Spleen (tissue), 11 donors: ENCODE measurements around the gene ZNF559. TPM values are rescaled to one million over a fixed set of nuclear protein-coding genes. Genes with fewer than 3 reads are reported as not detected.

Experiments
- DNase-seq: peaks from one replicate; pipeline ENCODE4 v3.0.0-alpha.2; 2020
- H3K27ac ChIP-seq, 8 donors: fragments of 200-600 bp; sonication (generic) in 7 of 8; 1 replicate in 4 of 8; 2 replicates in 4 of 8; pipeline versions ENCODE4 v1.5.0 to v1.8.0; 2016 to 2021; ENCODE audit warnings: inconsistent platforms in 4 of 8, mild to moderate bottlenecking in 4 of 8, moderate library complexity in 1 of 8
- H3K27me3 ChIP-seq, 7 donors: fragments of 200-600 bp; sonication (generic) in 6 of 7; replicated peaks in 1 of 7; 1 replicate in 4 of 7; 2 replicates in 3 of 7; pipeline versions ENCODE4 v1.5.0 to v1.8.0; 2016 to 2021; ENCODE audit warnings: inconsistent platforms in 3 of 7, mild to moderate bottlenecking in 1 of 7
- H3K36me3 ChIP-seq, 6 donors: fragments of 200-600 bp; sonication (generic) in 5 of 6; 1 replicate in 4 of 6; 2 replicates in 2 of 6; pipeline versions ENCODE4 v1.5.0 to v1.8.0; 2016 to 2021; ENCODE audit warnings: inconsistent platforms in 2 of 6
- H3K4me1 ChIP-seq, 6 donors: fragments of 200-600 bp; sonication (generic) in 5 of 6; 1 replicate in 3 of 6; 2 replicates in 3 of 6; pipeline versions ENCODE4 v1.5.0 to v1.8.0; 2016 to 2021; ENCODE audit warnings: inconsistent platforms in 3 of 6
- H3K4me3 ChIP-seq, 8 donors: fragments of 200-600 bp; sonication (generic) in 7 of 8; 1 replicate in 4 of 8; 2 replicates in 4 of 8; pipeline versions ENCODE4 v1.5.0 to v1.8.0; 2016 to 2021; ENCODE audit warnings: inconsistent platforms in 4 of 8, mild to moderate bottlenecking in 4 of 8, moderate library complexity in 2 of 8
- H3K9me3 ChIP-seq, 8 donors: fragments of 200-600 bp; sonication (generic) in 7 of 8; 1 replicate in 4 of 8; 2 replicates in 4 of 8; pipeline versions ENCODE4 v1.5.0 to v1.8.0; 2016 to 2021; ENCODE audit warnings: inconsistent platforms in 4 of 8
- POLR2A ChIP-seq, 3 donors: fragments of 450-650 bp; IDR thresholded peaks; one replicate each; pipeline ENCODE4 v1.5.1; 2017; ENCODE audit warnings: antibody characterized with exemption in 3 of 3, mild to moderate bottlenecking in 1 of 3
- POLR2AphosphoS5 ChIP-seq, 3 donors: sonication (generic); formaldehyde crosslinking; IDR thresholded peaks; one replicate each; pipeline ENCODE4 v1.5.1; 2017; ENCODE audit warnings: antibody characterized with exemption in 3 of 3
- WGBS, 5 donors: extraction: QIAGEN DNeasy Blood & Tissue Kit in 3 of 5; methylation state at CpG; one replicate each; pipeline versions ENCODE4 v1.1.5 to v1.1.7; 2013 to 2018; 5-methylcytosine and 5-hydroxymethylcytosine counted together
- intact Hi-C: fragments of 100-400 bp; cut with DNase I; formaldehyde crosslinking; loops from one replicate; pipeline ENCODE4 v1.15.0; 2023; ENCODE audit warnings: low total_unique reads
- polyA plus RNA-seq, 3 donors: library from polyadenylated mRNA; stranded (reverse); fragments of 200-250 nt; gene quantifications; one replicate each; pipeline ENCODE4 v1.2.1, GENCODE V29; 2013
- total RNA-seq, 7 donors: library from RNA; depleted of rRNA in 3 of 7; stranded (reverse); fragments of >200 nt in 3 of 7; fragmentation: NEBNext Ultra II Directional in 4 of 7; extraction: Animal tissue kit (Norgen Biotek cat#: 25700) in 4 of 7; gene quantifications; one replicate each; pipeline versions ENCODE4 v1.1.0 to v1.2.1, GENCODE V29; 2016 to 2021
- TF ChIP-seq, protein P1 (sequence below), 11 experiments: fragments of 200-600 bp in 7 of 11; fragments of 450-650 bp in 4 of 11; sonication (generic) in 4 of 11; IDR thresholded peaks in 8 of 11; conservative IDR thresholded peaks in 3 of 11; 1 replicate in 7 of 11; 2 replicates in 4 of 11; pipeline versions ENCODE4 v1.4.0 to v1.8.0; 2016 to 2021; ENCODE audit warnings: antibody characterized with exemption in 11 of 11, inconsistent platforms in 4 of 11, mild to moderate bottlenecking in 1 of 11
- donor health status: healthy with polysubstance abuse.
- donor health status: DM: no; HTN: no; CAD: no; lungs with moderate emphysema.
- donor health status: DM: no; HTN: no; CAD: no.
- donor health status: Bipolar disorder and iron deficiency.
- donor health status: healthy.
- donor health status: DM: no; HTN: no; CAD: no.
- donor health status: DM: yes; HTN: yes; CAD: no.

Gene ZNF559
- total and polyA plus RNA-seq, 10 donors: 25.9 to 40.1 (median 28.1) TPM

DNA sequence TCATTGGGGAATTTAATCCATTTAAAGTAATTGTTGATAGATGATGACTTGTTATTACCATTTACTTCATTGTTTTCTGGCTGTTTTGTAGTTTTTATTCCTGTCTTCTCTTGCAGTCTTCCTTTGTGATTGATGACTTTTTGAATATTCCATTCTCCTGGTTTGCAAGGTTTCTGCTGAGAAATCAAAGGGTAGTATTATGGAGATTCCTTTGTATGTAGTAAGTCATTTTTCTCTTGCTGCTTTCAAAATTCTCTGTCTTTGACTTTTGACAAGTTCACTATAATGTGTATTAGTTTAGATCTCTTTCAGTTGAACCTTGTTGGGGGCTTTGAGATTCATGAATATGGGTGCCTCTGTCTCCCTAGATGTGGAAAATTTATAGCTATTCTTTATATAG is 6.0 kb downstream of the ZNF559 start:
- TF ChIP-seq POLR2AphosphoS5 (IDR thresholded peaks at IDR 0.05) (no peak), POLR2A (IDR thresholded peaks at IDR 0.05) (no peak)
- TF ChIP-seq, protein P1, sequence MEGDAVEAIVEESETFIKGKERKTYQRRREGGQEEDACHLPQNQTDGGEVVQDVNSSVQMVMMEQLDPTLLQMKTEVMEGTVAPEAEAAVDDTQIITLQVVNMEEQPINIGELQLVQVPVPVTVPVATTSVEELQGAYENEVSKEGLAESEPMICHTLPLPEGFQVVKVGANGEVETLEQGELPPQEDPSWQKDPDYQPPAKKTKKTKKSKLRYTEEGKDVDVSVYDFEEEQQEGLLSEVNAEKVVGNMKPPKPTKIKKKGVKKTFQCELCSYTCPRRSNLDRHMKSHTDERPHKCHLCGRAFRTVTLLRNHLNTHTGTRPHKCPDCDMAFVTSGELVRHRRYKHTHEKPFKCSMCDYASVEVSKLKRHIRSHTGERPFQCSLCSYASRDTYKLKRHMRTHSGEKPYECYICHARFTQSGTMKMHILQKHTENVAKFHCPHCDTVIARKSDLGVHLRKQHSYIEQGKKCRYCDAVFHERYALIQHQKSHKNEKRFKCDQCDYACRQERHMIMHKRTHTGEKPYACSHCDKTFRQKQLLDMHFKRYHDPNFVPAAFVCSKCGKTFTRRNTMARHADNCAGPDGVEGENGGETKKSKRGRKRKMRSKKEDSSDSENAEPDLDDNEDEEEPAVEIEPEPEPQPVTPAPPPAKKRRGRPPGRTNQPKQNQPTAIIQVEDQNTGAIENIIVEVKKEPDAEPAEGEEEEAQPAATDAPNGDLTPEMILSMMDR (IDR thresholded peaks at IDR 0.05 in 8 of 11, conservative IDR thresholded peaks at IDR 0.05 in 3 of 11): no peak
- peaks cover 35 to 100% (median 100%) of the 10 kb centered on the region in 8 donors for H3K9me3 ChIP-seq
- intact Hi-C loops: no loop called here
- DNase-seq: no peak
- peaks cover 5 to 100% (median 73%) of the 10 kb centered on the region in 6 donors for H3K36me3 ChIP-seq
- H3K27me3 ChIP-seq: no peaks in the 10 kb centered on the region
- no peak overlapping the region for H3K4me3 ChIP-seq
- H3K27ac ChIP-seq: no peak overlapping the region
- H3K4me1 ChIP-seq: peaks cover 0 to 7% (median 2%) of the 10 kb centered on the region in 6 donors

DNA sequence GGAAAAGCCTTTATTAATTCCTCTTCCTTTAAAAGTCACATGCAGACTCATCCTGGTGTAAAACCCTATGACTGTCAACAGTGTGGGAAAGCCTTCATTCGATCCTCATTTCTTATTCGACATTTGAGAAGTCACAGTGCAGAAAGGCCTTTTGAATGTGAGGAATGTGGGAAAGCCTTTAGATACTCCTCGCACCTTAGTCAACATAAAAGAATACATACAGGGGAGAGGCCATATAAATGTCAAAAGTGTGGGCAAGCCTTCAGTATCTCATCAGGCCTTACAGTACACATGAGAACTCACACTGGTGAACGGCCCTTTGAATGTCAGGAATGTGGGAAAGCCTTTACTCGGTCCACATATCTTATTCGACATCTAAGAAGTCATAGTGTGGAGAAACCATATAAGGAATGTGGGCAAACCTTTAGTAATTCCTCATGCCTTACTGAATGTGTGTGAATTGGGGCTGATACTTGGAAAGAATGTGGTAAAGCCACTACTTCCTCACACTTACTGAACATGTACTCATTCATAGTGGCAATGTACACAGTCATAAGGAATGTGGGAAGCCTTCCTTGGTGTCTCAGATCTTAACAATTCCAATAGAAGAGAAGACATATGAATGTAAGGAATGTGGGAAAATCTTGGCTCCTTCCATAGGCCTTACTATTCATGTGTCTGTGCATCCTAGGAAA is 18.8 kb downstream of the ZNF559 start:
- no peak overlapping the region for H3K27ac ChIP-seq
- H3K27me3 ChIP-seq: no peaks in the 10 kb centered on the region
- H3K36me3 ChIP-seq: peaks cover 35 to 97% (median 71%) of the 10 kb centered on the region in 6 donors
- peaks cover 69 to 100% (median 100%) of the 10 kb centered on the region in 8 donors for H3K9me3 ChIP-seq
- WGBS, 5 donors: 94 to 99% (median 97%) methylated on average over 6 of the region's 6 CpGs
- no peaks in the 10 kb centered on the region for H3K4me1 ChIP-seq
- peak overlapping the region in 1 of 8 donors; percentile 20 for H3K4me3 ChIP-seq
- TF ChIP-seq, protein P1 (IDR thresholded peaks at IDR 0.05 in 8 of 11, conservative IDR thresholded peaks at IDR 0.05 in 3 of 11): no peak
- no peak for TF ChIP-seq POLR2AphosphoS5 (IDR thresholded peaks at IDR 0.05)
- no peak for TF ChIP-seq POLR2A (IDR thresholded peaks at IDR 0.05)
- intact Hi-C loops: no loop called here
- no peak for DNase-seq

DNA sequence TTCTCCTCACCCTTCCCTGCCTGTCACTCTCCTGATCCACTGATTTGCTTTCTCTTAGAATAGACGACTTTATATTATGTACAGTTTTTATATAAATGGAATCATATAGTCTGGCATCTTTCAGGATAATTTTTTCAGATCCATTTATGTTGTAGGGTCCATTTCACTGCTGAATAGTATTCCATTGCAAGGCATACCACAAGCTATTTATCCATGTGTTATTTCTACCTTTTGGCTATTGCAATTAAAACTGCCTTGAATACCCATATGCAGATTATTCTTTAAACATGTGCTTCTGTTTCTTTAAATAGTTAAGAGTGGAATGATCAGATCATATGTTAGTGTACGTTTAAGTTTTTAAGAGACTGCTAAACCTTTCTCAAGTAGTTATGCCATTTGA is 21.0 kb downstream of the ZNF559 start:
- H3K9me3 ChIP-seq: peaks cover 68 to 100% (median 100%) of the 10 kb centered on the region in 8 donors
- TF ChIP-seq POLR2AphosphoS5 (IDR thresholded peaks at IDR 0.05) (no peak), POLR2A (IDR thresholded peaks at IDR 0.05) (no peak)
- TF ChIP-seq, protein P1 (IDR thresholded peaks at IDR 0.05 in 8 of 11, conservative IDR thresholded peaks at IDR 0.05 in 3 of 11): no peak

DNA sequence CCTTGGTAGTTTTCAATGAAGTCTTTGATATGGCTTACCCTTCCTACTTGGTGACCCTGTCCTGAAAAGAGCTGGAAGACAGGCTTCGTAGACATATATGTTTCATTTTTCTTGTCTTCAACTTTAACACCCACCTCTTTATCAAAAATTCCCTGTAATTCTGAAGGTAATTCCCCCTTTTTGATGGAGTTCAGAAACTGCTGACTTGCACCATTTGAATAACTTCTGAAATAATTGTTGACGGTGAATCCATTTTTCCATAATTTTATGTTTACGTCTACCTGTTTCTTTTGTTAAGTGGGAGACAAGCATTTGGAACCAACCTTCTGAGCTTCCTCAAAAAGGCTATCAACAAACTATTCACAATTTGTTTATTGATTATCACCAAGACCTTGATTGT is 24.3 kb downstream of the ZNF559 start:
- Histone ChIP-seq H3K27ac (no peak overlapping the region), H3K9me3 (peaks cover 57 to 100% (median 100%) of the 10 kb centered on the region in 8 donors), H3K36me3 (peaks cover 6 to 90% (median 19%) of the 10 kb centered on the region in 6 donors), H3K4me1 (no peaks in the 10 kb centered on the region), H3K27me3 (no peaks in the 10 kb centered on the region), H3K4me3 (no peak overlapping the region)
- DNase-seq: no peak
- intact Hi-C loops: no loop called here
- TF ChIP-seq, protein P1 (IDR thresholded peaks at IDR 0.05 in 8 of 11, conservative IDR thresholded peaks at IDR 0.05 in 3 of 11): no peak
- TF ChIP-seq POLR2A (IDR thresholded peaks at IDR 0.05) (no peak), POLR2AphosphoS5 (IDR thresholded peaks at IDR 0.05) (no peak)
- WGBS, 5 donors: 95 to 100% (median 97%) methylated on average over 3 of the region's 3 CpGs

More for the DNA sequence above, 21.0 kb downstream of the ZNF559 start:
- H3K27me3 ChIP-seq: no peaks in the 10 kb centered on the region
- intact Hi-C loops: no loop called here
- H3K27ac ChIP-seq: no peak overlapping the region
- H3K36me3 ChIP-seq: peaks cover 26 to 91% (median 52%) of the 10 kb centered on the region in 6 donors
- 88 to 98% (median 94%) methylated on average over 2 of the region's 2 CpGs for WGBS, 5 donors
- H3K4me3 ChIP-seq: no peak overlapping the region
- H3K4me1 ChIP-seq: no peaks in the 10 kb centered on the region
- no peak for DNase-seq
